ENCODE data around the gene KIF7.

Gene KIF7

DNA sequence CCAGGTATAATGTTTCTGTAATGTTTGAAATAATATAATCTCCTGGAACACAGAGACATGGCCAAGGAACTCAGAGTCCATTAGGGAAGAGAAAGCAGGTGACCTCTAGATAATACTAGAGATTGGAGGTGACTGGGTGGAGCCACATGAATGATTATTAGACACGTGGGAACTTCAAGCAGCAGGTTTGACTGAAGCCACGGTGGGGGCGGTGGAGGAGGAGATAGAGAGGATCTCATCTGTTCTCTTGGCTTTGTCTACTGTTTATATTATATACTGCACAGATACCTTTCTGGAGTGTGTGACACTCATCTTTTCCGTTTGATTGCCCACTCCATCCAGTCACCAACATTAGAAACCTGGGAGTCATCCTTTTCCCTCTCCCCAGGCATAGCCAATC lies 33.7 kb downstream of the KIF7 start:
- peaks cover 94% of the 10 kb centered on the region for H3K36me3 ChIP-seq (ENCODE audit: insufficient read depth, low read length)
- no peak overlapping the region for H3K4me2 ChIP-seq (ENCODE audit: low read length)
- H3K27me3 ChIP-seq (ENCODE audit: insufficient read depth, low read length) = no peaks in the 10 kb centered on the region
- H4K20me1 ChIP-seq (ENCODE audit: insufficient read depth, low read length) = no peaks in the 10 kb centered on the region
- H3K79me2 ChIP-seq (ENCODE audit: insufficient read depth, low read length) = no peaks in the 10 kb centered on the region
- H2AFZ ChIP-seq (ENCODE audit: low read length) = no peak overlapping the region
- H3K9me2 ChIP-seq (ENCODE audit: low read depth, low read length) = no peaks in the 10 kb centered on the region
- no peak overlapping the region for H3K9ac ChIP-seq (ENCODE audit: low read length)
- TF ChIP-seq, protein P1, sequence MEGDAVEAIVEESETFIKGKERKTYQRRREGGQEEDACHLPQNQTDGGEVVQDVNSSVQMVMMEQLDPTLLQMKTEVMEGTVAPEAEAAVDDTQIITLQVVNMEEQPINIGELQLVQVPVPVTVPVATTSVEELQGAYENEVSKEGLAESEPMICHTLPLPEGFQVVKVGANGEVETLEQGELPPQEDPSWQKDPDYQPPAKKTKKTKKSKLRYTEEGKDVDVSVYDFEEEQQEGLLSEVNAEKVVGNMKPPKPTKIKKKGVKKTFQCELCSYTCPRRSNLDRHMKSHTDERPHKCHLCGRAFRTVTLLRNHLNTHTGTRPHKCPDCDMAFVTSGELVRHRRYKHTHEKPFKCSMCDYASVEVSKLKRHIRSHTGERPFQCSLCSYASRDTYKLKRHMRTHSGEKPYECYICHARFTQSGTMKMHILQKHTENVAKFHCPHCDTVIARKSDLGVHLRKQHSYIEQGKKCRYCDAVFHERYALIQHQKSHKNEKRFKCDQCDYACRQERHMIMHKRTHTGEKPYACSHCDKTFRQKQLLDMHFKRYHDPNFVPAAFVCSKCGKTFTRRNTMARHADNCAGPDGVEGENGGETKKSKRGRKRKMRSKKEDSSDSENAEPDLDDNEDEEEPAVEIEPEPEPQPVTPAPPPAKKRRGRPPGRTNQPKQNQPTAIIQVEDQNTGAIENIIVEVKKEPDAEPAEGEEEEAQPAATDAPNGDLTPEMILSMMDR (IDR thresholded peaks at IDR 0.05; ENCODE audit: low read length) = no peak
- no peak for TF ChIP-seq EZH2 (IDR thresholded peaks at IDR 0.05; ENCODE audit: borderline replicate concordance, low read length)
- no peak overlapping the region for H3K27ac ChIP-seq (ENCODE audit: low read depth, low read length, poor library complexity, severe bottlenecking)
- H3K4me1 ChIP-seq (ENCODE audit: insufficient read depth, low read length, severe bottlenecking) = no peaks in the 10 kb centered on the region
- H3K9me3 ChIP-seq (ENCODE audit: low read length) = no peaks in the 10 kb centered on the region
- no peak overlapping the region for H3K4me3 ChIP-seq (ENCODE audit: low read depth, low read length, poor library complexity, severe bottlenecking)
- no peaks in the 10 kb centered on the region for H3F3A ChIP-seq (ENCODE audit: insufficient read depth, low read length)

DNA sequence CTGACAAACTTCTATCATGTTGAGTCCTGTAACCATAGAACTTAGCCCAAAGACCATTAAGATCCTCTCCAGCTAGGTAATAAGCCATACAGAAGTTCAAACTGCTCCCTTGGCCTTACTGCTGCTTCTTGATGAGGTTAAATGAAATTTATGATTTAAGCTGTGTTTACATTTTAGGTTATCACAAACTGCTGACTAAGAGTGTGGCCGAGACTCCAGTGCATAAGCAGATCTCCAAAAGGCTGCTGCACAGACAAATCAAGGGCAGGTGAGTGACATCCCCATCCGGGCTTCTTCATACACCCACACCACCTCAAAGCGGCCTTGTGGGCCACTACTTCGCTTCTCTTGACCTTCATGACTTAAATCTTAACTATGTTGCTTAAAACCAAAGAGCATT lies 39.0 kb downstream of the KIF7 start:
- Histone ChIP-seq H3F3A (ENCODE audit: insufficient read depth, low read length) (no peaks in the 10 kb centered on the region), H3K4me1 (ENCODE audit: insufficient read depth, low read length, severe bottlenecking) (no peaks in the 10 kb centered on the region), H2AFZ (ENCODE audit: low read length) (no peak overlapping the region), H3K79me2 (ENCODE audit: insufficient read depth, low read length) (no peaks in the 10 kb centered on the region), H4K20me1 (ENCODE audit: insufficient read depth, low read length) (no peaks in the 10 kb centered on the region), H3K27me3 (ENCODE audit: insufficient read depth, low read length) (no peaks in the 10 kb centered on the region), H3K27ac (ENCODE audit: low read depth, low read length, poor library complexity, severe bottlenecking) (no peak overlapping the region), H3K9ac (ENCODE audit: low read length) (no peak overlapping the region), H3K9me3 (ENCODE audit: low read length) (peaks cover 7% of the 10 kb centered on the region; the same call in 1 of the 2 replicates), H3K36me3 (ENCODE audit: insufficient read depth, low read length) (peaks cover 89% of the 10 kb centered on the region), H3K9me2 (ENCODE audit: low read depth, low read length) (no peaks in the 10 kb centered on the region), H3K4me2 (ENCODE audit: low read length) (no peak overlapping the region), H3K4me3 (ENCODE audit: low read depth, low read length, poor library complexity, severe bottlenecking) (no peak overlapping the region)
- no peak for TF ChIP-seq EZH2 (IDR thresholded peaks at IDR 0.05; ENCODE audit: borderline replicate concordance, low read length)
- TF ChIP-seq, protein P1 (IDR thresholded peaks at IDR 0.05; ENCODE audit: low read length) = no peak

DNA sequence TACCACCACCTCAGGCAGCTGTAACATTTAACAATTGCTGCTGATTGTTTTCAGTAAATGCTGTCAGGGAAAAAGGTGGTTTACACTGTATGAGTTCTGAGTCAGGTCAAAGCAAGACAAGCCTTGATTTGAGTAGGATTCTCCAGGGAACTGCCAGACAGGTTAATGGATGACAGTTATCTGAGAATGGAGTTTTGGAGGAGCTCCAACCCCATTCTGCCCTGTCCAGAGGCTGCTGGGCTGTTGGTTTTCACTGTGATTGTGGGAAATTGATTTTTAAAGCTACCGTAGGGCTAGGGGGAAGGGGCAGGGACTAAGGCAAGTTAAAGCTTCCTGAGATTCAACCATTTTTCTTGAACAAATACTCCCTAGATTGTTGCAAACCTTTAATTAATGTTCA lies 40.1 kb downstream of the KIF7 start:
- no peaks in the 10 kb centered on the region for H3F3A ChIP-seq (ENCODE audit: insufficient read depth, low read length)
- peaks cover 93% of the 10 kb centered on the region for H3K36me3 ChIP-seq (ENCODE audit: insufficient read depth, low read length)
- H3K4me2 ChIP-seq (ENCODE audit: low read length) = no peak overlapping the region
- no peaks in the 10 kb centered on the region for H3K79me2 ChIP-seq (ENCODE audit: insufficient read depth, low read length)
- peaks cover 7% of the 10 kb centered on the region; the same call in 1 of the 2 replicates for H3K9me3 ChIP-seq (ENCODE audit: low read length)
- no peak overlapping the region for H3K9ac ChIP-seq (ENCODE audit: low read length)
- H4K20me1 ChIP-seq (ENCODE audit: insufficient read depth, low read length) = no peaks in the 10 kb centered on the region
- no peaks in the 10 kb centered on the region for H3K27me3 ChIP-seq (ENCODE audit: insufficient read depth, low read length)
- no peak overlapping the region for H2AFZ ChIP-seq (ENCODE audit: low read length)
- H3K27ac ChIP-seq (ENCODE audit: low read depth, low read length, poor library complexity, severe bottlenecking) = no peak overlapping the region
- H3K9me2 ChIP-seq (ENCODE audit: low read depth, low read length) = no peaks in the 10 kb centered on the region
- no peak overlapping the region for H3K4me3 ChIP-seq (ENCODE audit: low read depth, low read length, poor library complexity, severe bottlenecking)
- TF ChIP-seq EZH2 (IDR thresholded peaks at IDR 0.05; ENCODE audit: borderline replicate concordance, low read length) = no peak
- TF ChIP-seq, protein P1 (IDR thresholded peaks at IDR 0.05; ENCODE audit: low read length) = no peak
- no peaks in the 10 kb centered on the region for H3K4me1 ChIP-seq (ENCODE audit: insufficient read depth, low read length, severe bottlenecking)

All from OCI-LY1 (cell line).